Astrocyte (in vitro differentiated cells and primary cell): ENCODE measurements around the gene DMWD. TPM values are rescaled to one million over a fixed set of nuclear protein-coding genes. Genes with fewer than 3 reads are reported as not detected.

Experiments
- DNase-seq: peaks from one replicate; pipeline ENCODE4 v3.0.0-alpha.2; 2010; ENCODE audit warnings: low read depth
- FAIRE-seq: peaks from 2 replicates; lab custom pipeline; 2011; peaks lifted over from hg19 to GRCh38; lab: Jason Lieb, UNC
- H2AFZ ChIP-seq: 2 replicates; pipeline ENCODE4 v1.6.0; 2012; ENCODE audit warnings: low read depth, low read length, inconsistent platforms
- H3K27ac ChIP-seq: 2 replicates; pipeline ENCODE4 v1.5.1; 2011; ENCODE audit warnings: low read depth, low read length, inconsistent platforms
- H3K27me3 ChIP-seq: 2 replicates; pipeline ENCODE4 v1.6.0; 2011; ENCODE audit warnings: low read length, inconsistent platforms; ENCODE audit not compliant: insufficient read depth
- H3K36me3 ChIP-seq: 2 replicates; pipeline ENCODE4 v1.5.1; 2011; ENCODE audit warnings: low read length, inconsistent platforms; ENCODE audit not compliant: insufficient read depth
- H3K4me1 ChIP-seq: 2 replicates; pipeline ENCODE4 v1.5.1; 2011; ENCODE audit warnings: low read length, inconsistent platforms; ENCODE audit not compliant: insufficient read depth
- H3K4me2 ChIP-seq: 2 replicates; pipeline ENCODE4 v1.6.0; 2012; ENCODE audit warnings: low read length, inconsistent platforms
- H3K4me3 ChIP-seq: 2 replicates; pipeline ENCODE4 v1.5.1; 2011; ENCODE audit warnings: low read depth, mild to moderate bottlenecking, low read length, inconsistent platforms; ENCODE audit not compliant: insufficient read depth
- H3K79me2 ChIP-seq: 2 replicates; pipeline ENCODE4 v1.6.0; 2012; ENCODE audit warnings: mild to moderate bottlenecking, low read length, inconsistent platforms; ENCODE audit not compliant: insufficient read depth
- H3K9ac ChIP-seq: 2 replicates; pipeline ENCODE4 v1.6.0; 2012; ENCODE audit warnings: mild to moderate bottlenecking, low read length, inconsistent platforms
- H3K9me3 ChIP-seq: 2 replicates; pipeline ENCODE4 v1.5.1; 2012; ENCODE audit warnings: low read depth, mild to moderate bottlenecking, low read length, inconsistent platforms; ENCODE audit not compliant: insufficient read depth
- H4K20me1 ChIP-seq: 2 replicates; pipeline ENCODE4 v1.6.0; 2012; ENCODE audit warnings: low read length, inconsistent platforms; ENCODE audit not compliant: insufficient read depth
- H3K27ac Mint-ChIP-seq: one replicate; pipeline ENCODE4 v1.8.0; 2021; ENCODE audit warnings: mild to moderate bottlenecking, mixed read lengths; ENCODE audit not compliant: unreplicated experiment
- H3K27me3 Mint-ChIP-seq: one replicate; pipeline ENCODE4 v1.8.0; 2021; ENCODE audit warnings: low read depth, mixed read lengths; ENCODE audit not compliant: unreplicated experiment
- H3K36me3 Mint-ChIP-seq: one replicate; pipeline ENCODE4 v1.8.0; 2021; ENCODE audit warnings: low read depth, mixed read lengths; ENCODE audit not compliant: unreplicated experiment
- H3K4me1 Mint-ChIP-seq: one replicate; pipeline ENCODE4 v1.8.0; 2021; ENCODE audit warnings: low read depth, mixed read lengths; ENCODE audit not compliant: unreplicated experiment
- H3K4me3 Mint-ChIP-seq: one replicate; pipeline ENCODE4 v1.8.0; 2021; ENCODE audit warnings: mild to moderate bottlenecking, moderate library complexity, mixed read lengths; ENCODE audit not compliant: unreplicated experiment
- H3K9me3 Mint-ChIP-seq: one replicate; pipeline ENCODE4 v1.8.0; 2021; ENCODE audit warnings: mild to moderate bottlenecking, mixed read lengths; ENCODE audit not compliant: unreplicated experiment
- CTCF ChIP-seq: IDR thresholded peaks from 2 replicates; pipeline ENCODE4 v1.5.1; 2011; ENCODE audit warnings: low read depth, mild to moderate bottlenecking, inconsistent platforms, low read length, moderate library complexity; ENCODE audit not compliant: insufficient read depth
- EZH2 ChIP-seq: IDR thresholded peaks from 2 replicates; pipeline ENCODE4 v1.6.1; 2012; ENCODE audit warnings: mild to moderate bottlenecking, low read length, inconsistent platforms; ENCODE audit not compliant: insufficient read depth
- total RNA-seq: library from RNA; stranded (reverse); gene quantifications from 2 replicates; pipeline ENCODE4 v1.2.1, GENCODE V29; 2021

Gene DMWD
- total RNA-seq, 1 donor from 2014 or later: 69.0 TPM

- Histone ChIP-seq H3K9me3 (no peaks in the 10 kb centered on the region), H3K4me2 (peak overlapping the region; percentile 100), H3K27me3 (no peaks in the 10 kb centered on the region), H3K4me1 (peaks cover 37% of the 10 kb centered on the region), H3K4me3 (peak overlapping the region; percentile 85), H3K27ac (peak overlapping the region; percentile 95), H2AFZ (no peak overlapping the region), H3K79me2 (peaks cover 12% of the 10 kb centered on the region), H3K36me3 (no peaks in the 10 kb centered on the region), H4K20me1 (peaks cover 9% of the 10 kb centered on the region), H3K9ac (peak overlapping the region; percentile 96)
- no peak for DNase-seq
- no peak for TF ChIP-seq CTCF
- no peak for TF ChIP-seq EZH2
- Mint-ChIP-seq H3K36me3 (peaks cover 3% of the 10 kb centered on the region), H3K9me3 (no peaks in the 10 kb centered on the region), H3K4me1 (peaks cover 11% of the 10 kb centered on the region), H3K4me3 (no peak overlapping the region), H3K27me3 (peaks cover 2% of the 10 kb centered on the region), H3K27ac (no peak overlapping the region)
- FAIRE-seq: no peak
These were observed 26.3 kb downstream of the DMWD start for GRCh38 chr19:45766296-45766868.

GRCh38 chr19:45765702-45766295 lies 26.8 kb downstream of the DMWD start:
- Histone ChIP-seq H3K4me3 (no peak overlapping the region), H3K27ac (no peak overlapping the region), H3K4me1 (peaks cover 32% of the 10 kb centered on the region), H3K9me3 (no peaks in the 10 kb centered on the region), H3K79me2 (peaks cover 12% of the 10 kb centered on the region), H3K27me3 (no peaks in the 10 kb centered on the region), H3K36me3 (no peaks in the 10 kb centered on the region), H4K20me1 (peaks cover 3% of the 10 kb centered on the region), H3K4me2 (no peak overlapping the region), H3K9ac (no peak overlapping the region), H2AFZ (no peak overlapping the region)
- FAIRE-seq (no peak), DNase-seq (no peak)
- H3K36me3 Mint-ChIP-seq: no peaks in the 10 kb centered on the region
- H3K27me3 Mint-ChIP-seq: peaks cover 2% of the 10 kb centered on the region
- H3K27ac Mint-ChIP-seq: peak overlapping the region; percentile 84
- no peak for TF ChIP-seq CTCF
- no peak for TF ChIP-seq EZH2
- peaks cover 8% of the 10 kb centered on the region for H3K4me1 Mint-ChIP-seq
- H3K4me3 Mint-ChIP-seq: no peak overlapping the region
- H3K9me3 Mint-ChIP-seq: no peaks in the 10 kb centered on the region
